Neural crest cell (in vitro differentiated cells): ENCODE data around the gene EHD4. TPM values are rescaled to one million over a fixed set of nuclear protein-coding genes. Genes with fewer than 3 reads are reported as not detected.
A peak's percentile ranks its signal among the peaks of the same experiment; 100 is the strongest.

Experiments used
- DNase-seq: peaks from one replicate; pipeline ENCODE4 v3.0.0; 2021; ENCODE audit warnings: low read depth, mixed read lengths, low spot score
- H3K27ac Mint-ChIP-seq: one replicate; pipeline ENCODE4 v1.8.0; 2021; ENCODE audit warnings: mild to moderate bottlenecking, mixed read lengths; ENCODE audit not compliant: unreplicated experiment
- H3K27me3 Mint-ChIP-seq: 2 replicates; pipeline ENCODE4 v1.8.0; 2021; ENCODE audit warnings: low read depth, mild to moderate bottlenecking, mixed read lengths
- H3K36me3 Mint-ChIP-seq: 2 replicates; pipeline ENCODE4 v1.8.0; 2021; ENCODE audit warnings: low read depth, mild to moderate bottlenecking, mixed read lengths
- H3K4me1 Mint-ChIP-seq: 2 replicates; pipeline ENCODE4 v1.8.0; 2021; ENCODE audit warnings: mixed read lengths
- H3K4me3 Mint-ChIP-seq: one replicate; pipeline ENCODE4 v1.8.0; 2021; ENCODE audit warnings: mild to moderate bottlenecking, mixed read lengths
- H3K9me3 Mint-ChIP-seq: 2 replicates; pipeline ENCODE4 v1.8.0; 2021; ENCODE audit warnings: mixed read lengths
- CTCF ChIP-seq: fragments of 200-600 bp; sonication (generic); conservative IDR thresholded peaks from 2 replicates; pipeline ENCODE4 v1.5.0; 2021; ENCODE audit warnings: antibody characterized with exemption, mild to moderate bottlenecking
- total RNA-seq: library from RNA; stranded (reverse); gene quantifications from 2 replicates; pipeline ENCODE4 v1.2.1, GENCODE V29; 2021

The EHD4 gene
- total RNA-seq, 1 donor from 2014 or later, result 8.3 TPM

DNA sequence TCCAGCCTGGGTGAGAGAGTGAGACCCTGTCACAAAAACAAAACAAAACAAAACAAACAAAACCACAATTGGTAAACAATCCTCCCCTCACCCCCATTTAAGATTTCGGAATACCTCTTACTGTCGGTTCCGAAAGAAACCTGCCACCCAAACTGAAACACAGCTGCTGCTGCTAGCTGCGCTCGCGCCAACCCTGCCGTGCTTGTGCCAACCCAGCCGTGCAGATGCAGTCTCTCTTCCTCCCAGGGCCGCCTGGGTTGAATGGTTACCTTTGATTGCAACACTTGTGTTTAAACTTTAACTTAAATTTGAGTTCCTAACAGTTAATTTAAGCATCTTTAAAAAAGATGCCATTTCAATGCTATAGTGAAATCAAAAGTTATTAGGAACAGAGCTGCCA, 50.0 kb downstream of the EHD4 start:
- no peaks in the 10 kb centered on the region for H3K9me3 Mint-ChIP-seq
- no peak for TF ChIP-seq CTCF
- DNase-seq, result no peak
- H3K4me3 Mint-ChIP-seq, result no peak overlapping the region
- peaks cover 36% of the 10 kb centered on the region for H3K4me1 Mint-ChIP-seq
- no peaks in the 10 kb centered on the region for H3K36me3 Mint-ChIP-seq
- H3K27me3 Mint-ChIP-seq, result no peaks in the 10 kb centered on the region
- H3K27ac Mint-ChIP-seq, result no peak overlapping the region

GRCh38 chr15:41921639-41922038, 50.7 kb downstream of the EHD4 start:
- peaks cover 36% of the 10 kb centered on the region for H3K4me1 Mint-ChIP-seq
- no peak overlapping the region for H3K4me3 Mint-ChIP-seq
- no peak for DNase-seq
- H3K27ac Mint-ChIP-seq, result peak overlapping the region; percentile 64
- no peaks in the 10 kb centered on the region for H3K27me3 Mint-ChIP-seq
- no peak for TF ChIP-seq CTCF
- no peaks in the 10 kb centered on the region for H3K36me3 Mint-ChIP-seq
- H3K9me3 Mint-ChIP-seq, result no peaks in the 10 kb centered on the region

DNA sequence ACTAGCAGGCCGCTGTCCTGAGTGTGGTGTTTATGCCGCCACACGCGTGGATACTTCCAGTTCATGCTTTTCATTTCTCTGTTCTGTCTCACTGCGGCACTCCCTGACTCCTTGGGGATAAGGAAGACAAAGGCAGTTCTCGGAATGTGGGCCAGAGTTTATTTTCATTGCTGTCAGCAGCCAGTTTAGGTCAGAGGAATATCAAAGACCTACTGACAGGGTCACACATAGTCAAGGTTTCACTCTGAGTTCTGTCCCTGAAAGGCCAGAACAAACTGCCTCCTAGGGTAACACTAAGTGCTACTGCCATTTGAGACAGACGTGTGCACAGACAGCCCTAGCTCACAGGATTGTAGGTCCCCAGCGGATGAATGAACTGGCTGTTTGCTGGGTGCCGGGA, 51.2 kb downstream of the EHD4 start:
- Mint-ChIP-seq H3K4me1 (peaks cover 36% of the 10 kb centered on the region), H3K27ac (peak overlapping the region; percentile 64), H3K36me3 (no peaks in the 10 kb centered on the region), H3K9me3 (no peaks in the 10 kb centered on the region), H3K4me3 (no peak overlapping the region), H3K27me3 (no peaks in the 10 kb centered on the region)
- no peak for DNase-seq
- TF ChIP-seq CTCF, result no peak

DNA sequence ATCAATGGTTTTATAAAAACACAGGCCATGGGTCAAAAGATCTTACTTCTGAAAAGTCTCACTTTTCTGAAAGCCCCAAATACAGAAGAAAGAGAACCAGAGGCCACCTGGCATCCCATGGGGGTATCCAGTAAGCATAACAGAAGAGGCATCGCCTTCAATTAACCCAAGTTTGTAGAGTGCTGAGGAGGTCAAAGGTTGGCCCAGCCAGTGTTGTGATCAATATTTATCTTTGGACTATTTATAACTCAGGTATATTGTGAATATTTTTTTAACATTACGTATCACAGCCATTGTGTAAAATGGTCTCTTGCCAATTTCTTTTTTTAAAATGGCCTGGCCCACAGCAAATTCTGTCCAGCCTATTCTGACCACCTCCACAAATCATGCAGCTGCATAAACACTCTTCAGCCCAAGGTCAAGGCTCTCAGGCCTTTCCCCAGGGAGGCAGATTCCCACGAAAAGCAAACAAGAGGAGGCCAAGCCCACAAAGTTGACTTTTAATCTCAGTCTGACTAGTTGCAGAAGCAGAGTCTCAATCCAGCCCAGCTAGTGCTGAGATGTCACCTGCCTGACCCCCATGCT, 52.3 kb downstream of the EHD4 start:
- Mint-ChIP-seq H3K27ac (no peak overlapping the region), H3K9me3 (no peaks in the 10 kb centered on the region), H3K27me3 (no peaks in the 10 kb centered on the region), H3K36me3 (no peaks in the 10 kb centered on the region), H3K4me1 (peaks cover 43% of the 10 kb centered on the region), H3K4me3 (no peak overlapping the region)
- DNase-seq, result no peak
- no peak for TF ChIP-seq CTCF

DNA sequence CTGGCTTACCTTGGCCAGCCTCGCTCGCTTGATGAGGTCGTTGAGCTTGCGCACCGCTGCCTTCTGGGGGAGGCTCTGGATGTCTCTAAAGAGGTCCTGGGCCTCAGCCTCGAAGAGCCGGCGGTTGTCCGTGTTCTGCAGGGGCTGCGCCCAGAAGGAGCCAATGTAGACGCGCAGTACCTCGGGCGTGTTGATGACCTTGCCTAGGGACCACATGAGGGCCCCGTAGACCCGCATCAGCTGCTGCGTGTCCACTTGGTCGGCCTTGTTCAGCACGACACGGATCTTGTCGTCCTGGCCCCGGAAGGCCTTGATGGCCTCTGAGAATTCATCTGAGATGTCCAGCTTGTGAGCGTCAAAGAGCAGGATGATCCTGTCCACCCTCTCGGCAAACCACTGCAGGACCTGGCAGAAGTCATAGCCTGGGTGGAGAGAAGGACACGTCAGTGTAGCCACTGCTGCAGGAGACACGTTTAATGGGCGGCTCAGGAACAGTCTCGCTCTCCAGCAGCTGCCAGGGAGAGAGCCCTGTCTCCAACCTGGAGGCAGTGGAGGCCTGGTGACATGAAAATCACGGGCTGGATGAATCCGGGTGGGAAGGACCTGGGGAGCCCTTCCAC, 53.0 kb downstream of the EHD4 start:
- TF ChIP-seq CTCF, result no peak
- Mint-ChIP-seq H3K27ac (peak overlapping the region; percentile 64), H3K4me3 (no peak overlapping the region), H3K4me1 (peaks cover 49% of the 10 kb centered on the region), H3K9me3 (no peaks in the 10 kb centered on the region), H3K27me3 (no peaks in the 10 kb centered on the region), H3K36me3 (no peaks in the 10 kb centered on the region)
- DNase-seq, result no peak
